ENCODE data around the gene GPR171.
"Not testable (repeated sequence)": the region's sequence is repeated elsewhere in the genome, so short reads cannot be mapped to it uniquely, and the experiment has no call there.

The GPR171 gene

DNA sequence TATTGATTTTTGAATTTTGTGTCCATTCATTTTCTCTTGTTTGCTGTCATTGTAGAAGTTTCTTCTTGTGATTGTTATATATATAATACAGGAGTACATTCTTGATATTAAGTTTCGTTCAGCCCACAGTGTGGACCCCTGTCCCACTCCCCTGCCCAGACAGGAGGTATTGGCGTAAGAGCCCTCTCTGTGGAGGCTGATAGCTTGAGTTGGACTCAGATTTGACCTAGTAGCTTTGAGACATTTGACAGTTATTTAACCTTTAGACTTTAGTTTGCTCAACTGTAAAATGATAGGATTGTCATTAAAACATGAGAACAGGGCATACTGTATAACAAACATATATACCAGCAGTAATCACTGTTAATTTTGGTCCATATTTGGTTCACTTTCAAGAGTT lies 27.1 kb downstream of the GPR171 start:
- Histone ChIP-seq H3K4me2 (ENCODE audit: low read depth, low read length) (no peak overlapping the region), H3K4me1 (ENCODE audit: low read length) (peaks cover 9% of the 10 kb centered on the region), H3K36me3 (replicated peaks; ENCODE audit: insufficient read depth, low read length) (no peaks in the 10 kb centered on the region), H3F3A (ENCODE audit: insufficient read depth, low read length) (no peaks in the 10 kb centered on the region), H3K79me2 (ENCODE audit: low read length) (no peaks in the 10 kb centered on the region), H3K9me3 (replicated peaks; ENCODE audit: insufficient read depth, low read length) (no peaks in the 10 kb centered on the region), H3K4me3 (ENCODE audit: low read length) (no peak overlapping the region), H3K27me3 (replicated peaks; ENCODE audit: insufficient read depth, low read length) (no peaks in the 10 kb centered on the region), H3K27ac (ENCODE audit: low read length) (no peak overlapping the region), H3K9me2 (replicated peaks; ENCODE audit: insufficient read depth, low read length) (no peaks in the 10 kb centered on the region), H4K20me1 (ENCODE audit: insufficient read depth, low read length) (no peaks in the 10 kb centered on the region), H2AFZ (ENCODE audit: low read length) (no peak overlapping the region), H3K9ac (ENCODE audit: low read length) (no peak overlapping the region)
- TF ChIP-seq EZH2 (optimal IDR thresholded peaks at IDR 0.05; ENCODE audit: low read depth, low read length) (no peak), EZH2phosphoT487 (IDR thresholded peaks at IDR 0.05; ENCODE audit: low read length) (no peak)
- TF ChIP-seq, protein P1, sequence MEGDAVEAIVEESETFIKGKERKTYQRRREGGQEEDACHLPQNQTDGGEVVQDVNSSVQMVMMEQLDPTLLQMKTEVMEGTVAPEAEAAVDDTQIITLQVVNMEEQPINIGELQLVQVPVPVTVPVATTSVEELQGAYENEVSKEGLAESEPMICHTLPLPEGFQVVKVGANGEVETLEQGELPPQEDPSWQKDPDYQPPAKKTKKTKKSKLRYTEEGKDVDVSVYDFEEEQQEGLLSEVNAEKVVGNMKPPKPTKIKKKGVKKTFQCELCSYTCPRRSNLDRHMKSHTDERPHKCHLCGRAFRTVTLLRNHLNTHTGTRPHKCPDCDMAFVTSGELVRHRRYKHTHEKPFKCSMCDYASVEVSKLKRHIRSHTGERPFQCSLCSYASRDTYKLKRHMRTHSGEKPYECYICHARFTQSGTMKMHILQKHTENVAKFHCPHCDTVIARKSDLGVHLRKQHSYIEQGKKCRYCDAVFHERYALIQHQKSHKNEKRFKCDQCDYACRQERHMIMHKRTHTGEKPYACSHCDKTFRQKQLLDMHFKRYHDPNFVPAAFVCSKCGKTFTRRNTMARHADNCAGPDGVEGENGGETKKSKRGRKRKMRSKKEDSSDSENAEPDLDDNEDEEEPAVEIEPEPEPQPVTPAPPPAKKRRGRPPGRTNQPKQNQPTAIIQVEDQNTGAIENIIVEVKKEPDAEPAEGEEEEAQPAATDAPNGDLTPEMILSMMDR (IDR thresholded peaks at IDR 0.05; ENCODE audit: low read length), result no peak
- DNase-seq, result no peak

DNA sequence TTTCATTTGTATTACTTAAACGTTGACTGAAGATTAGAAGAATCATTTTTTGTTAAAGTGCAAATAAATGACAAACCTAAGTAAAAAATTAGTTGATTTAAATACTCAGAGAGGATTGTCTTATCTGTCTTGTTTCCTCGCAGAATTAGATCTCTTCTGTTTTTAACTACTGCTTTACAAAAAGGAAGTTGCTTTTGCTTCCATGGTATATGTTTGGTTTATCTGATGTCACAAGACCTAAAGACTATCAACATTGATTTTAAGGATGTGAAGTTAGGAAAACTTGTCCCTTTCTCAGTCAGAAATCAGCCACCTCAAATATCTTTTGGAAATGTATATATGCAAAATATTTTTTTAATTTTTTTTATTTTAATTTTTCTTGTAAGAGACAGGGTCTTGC lies 28.7 kb downstream of the GPR171 start:
- no peak overlapping the region for H3K9ac ChIP-seq (ENCODE audit: low read length)
- H3K4me2 ChIP-seq (ENCODE audit: low read depth, low read length), result no peak overlapping the region
- H3K36me3 ChIP-seq (replicated peaks; ENCODE audit: insufficient read depth, low read length), result no peaks in the 10 kb centered on the region
- H3F3A ChIP-seq (ENCODE audit: insufficient read depth, low read length), result peaks cover 6% of the 10 kb centered on the region; the same call in 1 of the 2 replicates
- no peak overlapping the region for H3K4me3 ChIP-seq (ENCODE audit: low read length)
- no peaks in the 10 kb centered on the region for H3K9me2 ChIP-seq (replicated peaks; ENCODE audit: insufficient read depth, low read length)
- no peaks in the 10 kb centered on the region for H3K9me3 ChIP-seq (replicated peaks; ENCODE audit: insufficient read depth, low read length)
- no peak overlapping the region for H2AFZ ChIP-seq (ENCODE audit: low read length)
- H3K27me3 ChIP-seq (replicated peaks; ENCODE audit: insufficient read depth, low read length), result no peaks in the 10 kb centered on the region
- H4K20me1 ChIP-seq (ENCODE audit: insufficient read depth, low read length), result no peaks in the 10 kb centered on the region
- peaks cover 22% of the 10 kb centered on the region for H3K4me1 ChIP-seq (ENCODE audit: low read length)
- H3K27ac ChIP-seq (ENCODE audit: low read length), result no peak overlapping the region
- TF ChIP-seq EZH2phosphoT487 (IDR thresholded peaks at IDR 0.05; ENCODE audit: low read length), result no peak
- no peak for DNase-seq
- no peaks in the 10 kb centered on the region for H3K79me2 ChIP-seq (ENCODE audit: low read length)

DNA sequence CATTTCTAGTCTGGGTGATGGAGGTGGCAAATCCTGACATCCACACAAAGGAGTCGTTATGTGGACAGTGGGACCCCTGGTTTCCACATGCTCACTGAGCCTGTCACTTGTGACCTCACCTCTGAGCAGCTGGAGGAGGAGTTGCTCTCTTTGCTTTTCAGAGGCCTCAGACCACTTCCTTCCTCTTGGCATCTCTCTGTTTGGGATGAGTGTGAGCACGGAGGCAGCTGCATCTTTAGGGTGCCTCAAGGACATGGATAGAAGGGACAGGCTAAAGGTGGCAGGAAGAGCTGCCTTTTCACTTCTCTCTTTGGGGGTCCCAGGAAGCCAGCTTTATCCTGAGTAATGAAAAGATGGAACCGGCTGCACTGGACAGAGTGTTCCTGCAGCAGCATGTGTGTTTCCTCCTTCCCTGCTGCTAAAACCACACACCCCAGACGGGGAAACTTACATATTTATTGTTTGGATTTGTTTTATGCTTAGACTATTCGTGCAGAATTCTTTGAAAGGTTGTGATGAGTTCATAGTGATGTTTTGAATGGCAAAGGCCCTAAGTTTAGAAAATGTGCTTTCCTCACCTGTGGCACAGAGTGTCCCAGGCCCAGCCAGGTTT lies 31.8 kb downstream of the GPR171 start:
- H3K4me3 ChIP-seq (ENCODE audit: low read length), result no peak overlapping the region
- 0 out of 2 replicates have a peak overlapping the region, but pooled peaks have one; percentile 6 for H3K4me2 ChIP-seq (ENCODE audit: low read depth, low read length)
- peaks cover 23% of the 10 kb centered on the region for H3K4me1 ChIP-seq (ENCODE audit: low read length)
- no peak overlapping the region for H3K27ac ChIP-seq (ENCODE audit: low read length)
- no peaks in the 10 kb centered on the region for H3K9me2 ChIP-seq (replicated peaks; ENCODE audit: insufficient read depth, low read length)
- DNase-seq, result peak; percentile 52
- no peaks in the 10 kb centered on the region for H3K36me3 ChIP-seq (replicated peaks; ENCODE audit: insufficient read depth, low read length)
- no peaks in the 10 kb centered on the region for H3K27me3 ChIP-seq (replicated peaks; ENCODE audit: insufficient read depth, low read length)
- TF ChIP-seq, protein P1 (IDR thresholded peaks at IDR 0.05; ENCODE audit: low read length), result no peak
- no peak for TF ChIP-seq EZH2phosphoT487 (IDR thresholded peaks at IDR 0.05; ENCODE audit: low read length)
- no peak for TF ChIP-seq EZH2 (optimal IDR thresholded peaks at IDR 0.05; ENCODE audit: low read depth, low read length)
- H3K9me3 ChIP-seq (replicated peaks; ENCODE audit: insufficient read depth, low read length), result no peaks in the 10 kb centered on the region
- no peak overlapping the region for H2AFZ ChIP-seq (ENCODE audit: low read length)
- H3F3A ChIP-seq (ENCODE audit: insufficient read depth, low read length), result peaks cover 6% of the 10 kb centered on the region; the same call in 1 of the 2 replicates
- no peaks in the 10 kb centered on the region for H3K79me2 ChIP-seq (ENCODE audit: low read length)
- H4K20me1 ChIP-seq (ENCODE audit: insufficient read depth, low read length), result no peaks in the 10 kb centered on the region
- no peak overlapping the region for H3K9ac ChIP-seq (ENCODE audit: low read length)

DNA sequence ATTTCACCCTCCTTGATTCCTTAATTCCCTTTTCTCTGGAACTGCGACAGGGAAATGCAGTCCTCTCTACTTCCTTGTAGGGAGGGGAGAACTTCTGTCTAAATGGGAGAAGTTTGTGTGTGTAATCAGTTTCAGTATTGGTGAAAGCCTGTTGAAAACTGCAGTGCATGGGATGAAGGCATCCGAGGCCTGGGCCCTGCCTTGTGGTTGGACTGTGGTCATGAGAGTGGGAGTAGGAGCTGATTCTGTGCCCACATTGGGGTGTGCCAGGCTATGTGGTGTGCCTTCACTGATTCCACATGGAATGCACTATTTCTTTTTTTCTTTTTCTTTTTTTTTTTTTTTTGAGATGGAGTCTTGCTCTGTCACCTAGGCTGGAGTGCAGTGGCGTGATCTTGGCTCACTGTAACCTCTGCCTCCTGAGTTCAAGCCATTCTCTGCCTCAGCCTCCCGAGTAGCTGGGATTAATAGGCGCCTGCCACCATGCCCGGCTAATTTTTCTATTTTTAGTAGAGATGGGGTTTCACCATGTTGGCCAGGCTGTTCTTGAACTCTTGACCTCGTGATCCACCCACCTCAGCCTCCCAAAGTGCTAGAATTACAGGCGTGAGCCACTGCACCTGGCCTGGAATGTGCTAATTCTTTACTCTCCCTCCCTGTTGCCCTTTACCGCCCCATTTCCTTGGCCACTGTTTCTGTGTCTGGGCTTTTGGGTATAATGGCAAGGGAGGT lies 32.9 kb downstream of the GPR171 start:
- H3K36me3 ChIP-seq (replicated peaks; ENCODE audit: insufficient read depth, low read length); H3K9ac ChIP-seq (ENCODE audit: low read length); H3K4me3 ChIP-seq (ENCODE audit: low read length); H3K4me2 ChIP-seq (ENCODE audit: low read depth, low read length); H3F3A ChIP-seq (ENCODE audit: insufficient read depth, low read length); H3K9me3 ChIP-seq (replicated peaks; ENCODE audit: insufficient read depth, low read length); H3K9me2 ChIP-seq (replicated peaks; ENCODE audit: insufficient read depth, low read length); H4K20me1 ChIP-seq (ENCODE audit: insufficient read depth, low read length); H3K27me3 ChIP-seq (replicated peaks; ENCODE audit: insufficient read depth, low read length); H2AFZ ChIP-seq (ENCODE audit: low read length); H3K27ac ChIP-seq (ENCODE audit: low read length); H3K79me2 ChIP-seq (ENCODE audit: low read length): not testable (repeated sequence)
- peaks cover 23% of the 10 kb centered on the region for H3K4me1 ChIP-seq (ENCODE audit: low read length)
- DNase-seq, result peak; percentile 14

Data from MM.1S (cell line).